Osteoblast (primary cell): ENCODE measurements around the gene DOCK7. TPM values are rescaled to one million over a fixed set of nuclear protein-coding genes. Genes with fewer than 3 reads are reported as not detected.

ENCODE experiments used
- DNase-seq: peaks from one replicate; pipeline ENCODE4 v3.0.0; 2011; ENCODE audit warnings: low spot score, mixed read lengths; ENCODE audit not compliant: insufficient read length; ENCODE audit errors: missing footprints
- H2AFZ ChIP-seq: 2 replicates; pipeline ENCODE4 v1.6.0; 2011; ENCODE audit warnings: mild to moderate bottlenecking, low read length
- H3K27ac ChIP-seq: 2 replicates; pipeline ENCODE4 v1.5.1; 2011; ENCODE audit warnings: mild to moderate bottlenecking, low read depth, low read length, moderate library complexity
- H3K27me3 ChIP-seq: 2 replicates; pipeline ENCODE4 v1.6.0; 2012; ENCODE audit warnings: mild to moderate bottlenecking, control low read depth, inconsistent platforms, low read length, moderate library complexity; ENCODE audit not compliant: insufficient read depth
- H3K36me3 ChIP-seq: 2 replicates; pipeline ENCODE4 v1.5.1; 2011; ENCODE audit warnings: mild to moderate bottlenecking, low read length, control low read depth, moderate library complexity; ENCODE audit not compliant: insufficient read depth
- H3K4me1 ChIP-seq: 2 replicates; pipeline ENCODE4 v1.5.1; 2011; ENCODE audit warnings: mild to moderate bottlenecking, low read length, control low read depth, moderate library complexity; ENCODE audit not compliant: insufficient read depth
- H3K4me2 ChIP-seq: 2 replicates; pipeline ENCODE4 v1.6.0; 2011; ENCODE audit warnings: mild to moderate bottlenecking, low read length; ENCODE audit not compliant: insufficient read depth
- H3K4me3 ChIP-seq: fragments of 200-600 bp; sonication (generic); 3 replicates; pipeline ENCODE4 v1.5.1; 2012; ENCODE audit warnings: mild to moderate bottlenecking, low read length, inconsistent platforms; ENCODE audit not compliant: insufficient read depth
- H3K79me2 ChIP-seq: 2 replicates; pipeline ENCODE4 v1.6.0; 2012; ENCODE audit warnings: mild to moderate bottlenecking, low read length, control low read depth, inconsistent platforms; ENCODE audit not compliant: insufficient read depth
- H3K9me3 ChIP-seq: 2 replicates; pipeline ENCODE4 v1.5.1; 2011; ENCODE audit warnings: low read depth, low read length, control low read depth
- H4K20me1 ChIP-seq: 2 replicates; pipeline ENCODE4 v1.6.0; 2012; ENCODE audit warnings: mild to moderate bottlenecking, low read length, control low read depth; ENCODE audit not compliant: insufficient read depth
- CTCF ChIP-seq: IDR thresholded peaks from 2 replicates; pipeline ENCODE4 v1.5.1; 2011; ENCODE audit warnings: mild to moderate bottlenecking, low read depth, low read length, moderate library complexity; ENCODE audit errors: extremely low read depth
- small RNA-seq: library from RNA; depleted of rRNA; stranded (forward); fragments of <200 nt; gene quantifications from one replicate; pipeline ENCODE3, GENCODE V24; 2012
- total RNA-seq: library from RNA; depleted of rRNA; stranded (reverse); fragments of >200 nt; gene quantifications from 2 replicates; pipeline ENCODE4 v1.2.3, GENCODE V29; 2012

The DOCK7 gene
- total RNA-seq, 1 donor = 73.8 TPM

DNA sequence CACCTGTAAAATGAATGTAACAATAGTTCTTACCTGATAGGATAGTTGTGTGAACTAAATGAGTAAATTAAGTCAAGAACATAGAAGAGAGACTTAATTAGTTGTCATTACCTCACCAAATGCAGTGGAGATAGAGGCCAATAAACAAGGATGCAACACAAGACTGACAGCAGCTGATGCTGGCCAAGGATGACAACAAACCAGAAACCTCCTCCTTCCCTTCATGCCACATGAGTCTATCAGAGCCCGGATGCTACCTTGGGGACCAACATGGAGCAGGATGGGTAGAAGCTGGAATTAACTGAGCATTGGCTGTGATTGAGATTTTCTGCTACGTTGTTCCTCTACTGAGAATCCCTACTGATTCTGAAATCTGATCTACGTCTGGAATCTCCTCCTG, 281.6 kb downstream of the DOCK7 start:
- Histone ChIP-seq H3K9me3 (no peaks in the 10 kb centered on the region), H3K4me1 (no peaks in the 10 kb centered on the region), H2AFZ (no peak overlapping the region), H3K36me3 (no peaks in the 10 kb centered on the region), H3K27ac (no peak overlapping the region), H3K4me3 (no peak overlapping the region), H3K27me3 (peaks cover 2% of the 10 kb centered on the region), H3K79me2 (no peaks in the 10 kb centered on the region), H3K4me2 (no peak overlapping the region), H4K20me1 (no peaks in the 10 kb centered on the region)
- no peak for DNase-seq
- no peak for TF ChIP-seq CTCF

DNA sequence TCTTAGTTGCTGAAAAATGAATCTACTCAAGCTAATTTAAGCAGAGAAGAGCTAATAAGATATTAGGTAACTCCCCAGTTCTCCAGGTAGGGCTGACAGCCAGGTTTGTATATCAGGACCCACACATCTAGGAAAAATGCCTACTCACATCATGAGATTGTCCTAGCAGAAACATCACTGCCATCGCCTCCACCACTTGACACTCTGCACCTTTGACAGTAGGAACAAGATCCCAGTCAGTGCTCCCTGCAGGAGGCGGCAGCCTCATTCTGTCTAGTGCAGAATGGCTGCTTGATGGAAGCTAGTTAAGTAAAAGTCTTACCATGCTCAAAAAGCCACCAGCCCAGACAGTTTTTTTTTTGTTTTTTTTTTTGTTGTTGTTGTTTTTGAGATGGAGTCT, 282.9 kb downstream of the DOCK7 start:
- H3K27me3 ChIP-seq = no peaks in the 10 kb centered on the region
- no peak overlapping the region for H3K27ac ChIP-seq
- no peak for TF ChIP-seq CTCF

More for the DNA sequence above, 282.9 kb downstream of the DOCK7 start:
- Histone ChIP-seq H3K79me2 (no peaks in the 10 kb centered on the region), H3K4me3 (no peak overlapping the region), H4K20me1 (no peaks in the 10 kb centered on the region), H3K36me3 (no peaks in the 10 kb centered on the region), H2AFZ (no peak overlapping the region), H3K9me3 (no peaks in the 10 kb centered on the region), H3K4me2 (no peak overlapping the region), H3K4me1 (no peaks in the 10 kb centered on the region)
- DNase-seq = no peak

Small RNA genes within 50 kb of the gene (small RNA-seq; reads per million reads assigned to genes)
- gene AL451044.1 = not detected

Other genes with a start within 250 kb of the DOCK7 start
- gene ANGPTL3, start 90.9 kb downstream of the DOCK7 start, total RNA-seq = under 0.01 TPM in 1 of 2 replicates, not detected in the other
- gene ATG4C, start 95.7 kb upstream of the DOCK7 start, total RNA-seq = 5.8 and 9.4 TPM in 2 replicates